ENCODE data around the gene IMPG2. TPM values are rescaled to one million over a fixed set of nuclear protein-coding genes. Genes with fewer than 3 reads are reported as not detected.

The IMPG2 gene
- total RNA-seq, 2 donors from 2014 or later = 0.82 to 0.86 TPM

GRCh38 chr3:101268971-101269671 is 51.3 kb downstream of the IMPG2 start:
- Mint-ChIP-seq H3K27ac (no peak overlapping the region), H3K4me1 (ENCODE audit: low read depth) (no peaks in the 10 kb centered on the region), H3K27me3 (ENCODE audit: low read depth) (no peaks in the 10 kb centered on the region), H3K9me3 (peaks cover 0 to 2% of the 10 kb centered on the region in 2 donors), H3K36me3 (ENCODE audit: insufficient read depth in 2 of 2) (no peaks in the 10 kb centered on the region), H3K4me3 (no peak overlapping the region)
- DNase-seq = no peak
- ATAC-seq (replicated peaks in 1 of 2) = no peak

- H3K27me3 Mint-ChIP-seq (ENCODE audit: low read depth) = no peaks in the 10 kb centered on the region
Measured at GRCh38 chr3:101268141-101268540, 52.2 kb downstream of the IMPG2 start.

GRCh38 chr3:101266566-101266965 is 53.8 kb downstream of the IMPG2 start:
- Mint-ChIP-seq H3K4me1 (ENCODE audit: low read depth) (peaks cover 8% of the 10 kb centered on the region), H3K9me3 (peaks cover 1 to 2% of the 10 kb centered on the region in 2 donors), H3K27ac (no peak overlapping the region), H3K27me3 (ENCODE audit: low read depth) (no peaks in the 10 kb centered on the region), H3K36me3 (ENCODE audit: insufficient read depth in 2 of 2) (peaks cover 0 to 1% of the 10 kb centered on the region in 2 donors), H3K4me3 (no peak overlapping the region)
- DNase-seq = no peak
- ATAC-seq (replicated peaks in 1 of 2) = no peak

More at GRCh38 chr3:101268141-101268540, 52.2 kb downstream of the IMPG2 start:
- Mint-ChIP-seq H3K4me3 (no peak overlapping the region), H3K27ac (no peak overlapping the region), H3K36me3 (ENCODE audit: insufficient read depth in 2 of 2) (peaks cover 0 to 1% of the 10 kb centered on the region in 2 donors), H3K4me1 (ENCODE audit: low read depth) (no peaks in the 10 kb centered on the region), H3K9me3 (peaks cover 1 to 2% of the 10 kb centered on the region in 2 donors)
- ATAC-seq (replicated peaks in 1 of 2) = no peak
- no peak for DNase-seq

GRCh38 chr3:101266071-101266470 is 54.3 kb downstream of the IMPG2 start:
- no peak for DNase-seq
- H3K4me1 Mint-ChIP-seq (ENCODE audit: low read depth) = peaks cover 8% of the 10 kb centered on the region
- H3K27me3 Mint-ChIP-seq (ENCODE audit: low read depth) = no peaks in the 10 kb centered on the region

GRCh38 chr3:101262393-101263240 is 57.8 kb downstream of the IMPG2 start:
- DNase-seq = no peak
- Mint-ChIP-seq H3K36me3 (ENCODE audit: insufficient read depth in 2 of 2) (peaks cover 0 to 1% of the 10 kb centered on the region in 2 donors), H3K27ac (no peak overlapping the region), H3K9me3 (peaks cover 1 to 2% of the 10 kb centered on the region in 2 donors), H3K27me3 (ENCODE audit: low read depth) (no peaks in the 10 kb centered on the region), H3K4me1 (ENCODE audit: low read depth) (peaks cover 8% of the 10 kb centered on the region), H3K4me3 (no peak overlapping the region)
- no peak for ATAC-seq (replicated peaks in 1 of 2)

More at GRCh38 chr3:101266071-101266470, 54.3 kb downstream of the IMPG2 start:
- Mint-ChIP-seq H3K9me3 (peaks cover 1 to 2% of the 10 kb centered on the region in 2 donors), H3K36me3 (ENCODE audit: insufficient read depth in 2 of 2) (peaks cover 0 to 1% of the 10 kb centered on the region in 2 donors), H3K27ac (no peak overlapping the region), H3K4me3 (no peak overlapping the region)
- no peak for ATAC-seq (replicated peaks in 1 of 2)

GRCh38 chr3:101261506-101261905 is 58.9 kb downstream of the IMPG2 start:
- Mint-ChIP-seq H3K9me3 (peaks cover 1 to 2% of the 10 kb centered on the region in 2 donors), H3K27ac (no peak overlapping the region), H3K4me3 (no peak overlapping the region), H3K27me3 (ENCODE audit: low read depth) (no peaks in the 10 kb centered on the region), H3K36me3 (ENCODE audit: insufficient read depth in 2 of 2) (peaks cover 0 to 3% of the 10 kb centered on the region in 2 donors), H3K4me1 (ENCODE audit: low read depth) (peaks cover 8% of the 10 kb centered on the region)
- ATAC-seq (replicated peaks in 1 of 2) = no peak
- no peak for DNase-seq

- H3K4me1 Mint-ChIP-seq (ENCODE audit: low read depth) = peaks cover 8% of the 10 kb centered on the region
- no peaks in the 10 kb centered on the region for H3K27me3 Mint-ChIP-seq (ENCODE audit: low read depth)
- H3K9me3 Mint-ChIP-seq = peaks cover 1 to 2% of the 10 kb centered on the region in 2 donors
- H3K4me3 Mint-ChIP-seq = no peak overlapping the region
- DNase-seq = no peak
- H3K36me3 Mint-ChIP-seq (ENCODE audit: insufficient read depth in 2 of 2) = peaks cover 0 to 3% of the 10 kb centered on the region in 2 donors
- no peak for ATAC-seq (replicated peaks in 1 of 2)
- no peak overlapping the region for H3K27ac Mint-ChIP-seq
Measured at GRCh38 chr3:101259485-101260341, 60.7 kb downstream of the IMPG2 start.

GRCh38 chr3:101256511-101256910 is 63.9 kb downstream of the IMPG2 start:
- DNase-seq = no peak
- ATAC-seq (replicated peaks in 1 of 2) = no peak
- H3K4me1 Mint-ChIP-seq (ENCODE audit: low read depth) = no peaks in the 10 kb centered on the region
- H3K36me3 Mint-ChIP-seq (ENCODE audit: insufficient read depth in 2 of 2) = peaks cover 0 to 2% of the 10 kb centered on the region in 2 donors
- no peaks in the 10 kb centered on the region for H3K9me3 Mint-ChIP-seq
- H3K27ac Mint-ChIP-seq = peak overlapping the region; percentile 32
- no peak overlapping the region for H3K4me3 Mint-ChIP-seq
- H3K27me3 Mint-ChIP-seq (ENCODE audit: low read depth) = no peaks in the 10 kb centered on the region

GRCh38 chr3:101255441-101255840 is 64.9 kb downstream of the IMPG2 start:
- Mint-ChIP-seq H3K27me3 (ENCODE audit: low read depth) (no peaks in the 10 kb centered on the region), H3K27ac (no peak overlapping the region), H3K4me3 (no peak overlapping the region), H3K4me1 (ENCODE audit: low read depth) (no peaks in the 10 kb centered on the region), H3K9me3 (no peaks in the 10 kb centered on the region), H3K36me3 (ENCODE audit: insufficient read depth in 2 of 2) (peaks cover 0 to 2% of the 10 kb centered on the region in 2 donors)
- DNase-seq = no peak
- ATAC-seq (replicated peaks in 1 of 2) = no peak

- Mint-ChIP-seq H3K4me1 (ENCODE audit: low read depth) (no peaks in the 10 kb centered on the region), H3K9me3 (peaks cover 0 to under 1% of the 10 kb centered on the region in 2 donors)
- no peak for DNase-seq
Measured at GRCh38 chr3:101253396-101253795, 67.0 kb downstream of the IMPG2 start.

GRCh38 chr3:101252945-101253344 is 67.4 kb downstream of the IMPG2 start:
- Mint-ChIP-seq H3K27me3 (ENCODE audit: low read depth) (no peaks in the 10 kb centered on the region), H3K9me3 (peaks cover 0 to 2% of the 10 kb centered on the region in 2 donors)
- no peak for ATAC-seq (replicated peaks in 1 of 2)

More at GRCh38 chr3:101253396-101253795, 67.0 kb downstream of the IMPG2 start:
- Mint-ChIP-seq H3K27me3 (ENCODE audit: low read depth) (no peaks in the 10 kb centered on the region), H3K36me3 (ENCODE audit: insufficient read depth in 2 of 2) (peaks cover 0 to 2% of the 10 kb centered on the region in 2 donors), H3K27ac (no peak overlapping the region), H3K4me3 (no peak overlapping the region)
- no peak for ATAC-seq (replicated peaks in 1 of 2)

GRCh38 chr3:101252307-101252706 is 68.1 kb downstream of the IMPG2 start:
- Mint-ChIP-seq H3K36me3 (ENCODE audit: insufficient read depth in 2 of 2) (peaks cover 0 to 2% of the 10 kb centered on the region in 2 donors), H3K27ac (no peak overlapping the region), H3K9me3 (peaks cover 0 to 2% of the 10 kb centered on the region in 2 donors), H3K27me3 (ENCODE audit: low read depth) (no peaks in the 10 kb centered on the region), H3K4me1 (ENCODE audit: low read depth) (no peaks in the 10 kb centered on the region), H3K4me3 (no peak overlapping the region)
- DNase-seq = no peak
- ATAC-seq (replicated peaks in 1 of 2) = no peak

More at GRCh38 chr3:101252945-101253344, 67.4 kb downstream of the IMPG2 start:
- peaks cover 0 to 2% of the 10 kb centered on the region in 2 donors for H3K36me3 Mint-ChIP-seq (ENCODE audit: insufficient read depth in 2 of 2)
- no peak overlapping the region for H3K27ac Mint-ChIP-seq
- H3K4me3 Mint-ChIP-seq = no peak overlapping the region
- DNase-seq = no peak
- no peaks in the 10 kb centered on the region for H3K4me1 Mint-ChIP-seq (ENCODE audit: low read depth)
